Tibial nerve (tissue), 4 donors: ENCODE results near the gene OR5AS1.

ENCODE experiments used
- CTCF ChIP-seq, 5 experiments: fragments of 200-600 bp in 3 of 5; fragments of 450-650 bp in 2 of 5; sonication (generic) in 3 of 5; IDR thresholded peaks; one replicate each; pipeline ENCODE4 v1.5.1; 2016 to 2019; ENCODE audit warnings: antibody characterized with exemption in 5 of 5, mild to moderate bottlenecking in 3 of 5, moderate library complexity in 2 of 5
- EP300 ChIP-seq, 2 donors: sonication (generic); formaldehyde crosslinking; IDR thresholded peaks; one replicate each; pipeline ENCODE4 v1.6.1; 2017; ENCODE audit warnings: antibody characterized with exemption in 2 of 2, mild to moderate bottlenecking in 1 of 2

DNA sequence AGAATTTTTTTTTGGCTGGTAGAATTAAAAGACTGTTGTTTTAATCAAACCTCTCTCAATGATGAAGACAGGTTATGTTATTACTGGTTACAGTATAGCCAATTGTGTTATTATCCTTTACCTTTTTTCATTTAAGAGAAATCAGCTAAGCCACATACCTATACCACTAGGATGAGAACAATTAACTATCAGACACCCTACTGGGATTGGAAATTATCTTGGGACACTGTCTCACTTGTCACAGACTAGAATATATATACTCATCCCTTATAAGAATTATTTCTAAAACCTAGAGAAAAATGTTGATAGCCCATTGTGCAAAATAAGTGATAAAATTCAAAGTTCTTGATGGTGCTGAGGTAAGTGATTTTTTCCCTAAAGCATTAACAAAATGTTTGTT is at the start of gene OR5AS1:
- no peak for TF ChIP-seq EP300 (IDR thresholded peaks at IDR 0.05)
- TF ChIP-seq CTCF (IDR thresholded peaks at IDR 0.05): no peak
